ENCODE results near the gene TIMM21.

TIMM21 gene

GRCh38 chr18:74147779-74148542, at the start of gene TIMM21, which contains the start of gene FBXO15:
Gene TIMM21 (plus strand): TSS chr18:74148523. CDS start chr18:74148809, 286 bp downstream.
Gene FBXO15 (minus strand): TSS chr18:74147834. CDS start chr18:74147785, 49 bp downstream.
- DNase-seq (ENCODE audit: low read depth in 1 of 2, low spot score in 1 of 2) = peak; percentile 90 to 91

- DNase-seq (ENCODE audit: low read depth in 1 of 2, low spot score in 1 of 2) = no peak
These were observed 39.9 kb upstream of the TIMM21 start for GRCh38 chr18:74108460-74108859.

- DNase-seq (ENCODE audit: low read depth in 1 of 2, low spot score in 1 of 2) = no peak
These were observed 38.2 kb upstream of the TIMM21 start for GRCh38 chr18:74110149-74110548.

- no peak for DNase-seq (ENCODE audit: low read depth in 1 of 2, low spot score in 1 of 2)
These were observed 37.3 kb upstream of the TIMM21 start for GRCh38 chr18:74110976-74111375.

- DNase-seq (ENCODE audit: low read depth in 1 of 2, low spot score in 1 of 2) = no peak
These were observed 34.6 kb upstream of the TIMM21 start for GRCh38 chr18:74113711-74114110.

GRCh38 chr18:74114116-74114515, 34.2 kb upstream of the TIMM21 start:
- DNase-seq (ENCODE audit: low read depth in 1 of 2, low spot score in 1 of 2) = no peak

GRCh38 chr18:74115046-74115445, 33.3 kb upstream of the TIMM21 start:
- no peak for DNase-seq (ENCODE audit: low read depth in 1 of 2, low spot score in 1 of 2)

- DNase-seq (ENCODE audit: low read depth in 1 of 2, low spot score in 1 of 2) = no peak
These were observed 31.4 kb upstream of the TIMM21 start for GRCh38 chr18:74116633-74117554.

- no peak for DNase-seq (ENCODE audit: low read depth in 1 of 2, low spot score in 1 of 2)
These were observed 25.1 kb upstream of the TIMM21 start for GRCh38 chr18:74123200-74123599.

- no peak for DNase-seq (ENCODE audit: low read depth in 1 of 2, low spot score in 1 of 2)
These were observed 23.7 kb upstream of the TIMM21 start for GRCh38 chr18:74124642-74125041.

GRCh38 chr18:74126684-74127655, 21.4 kb upstream of the TIMM21 start:
- no peak for DNase-seq (ENCODE audit: low read depth in 1 of 2, low spot score in 1 of 2)

GRCh38 chr18:74128159-74128558, 20.2 kb upstream of the TIMM21 start:
- DNase-seq (ENCODE audit: low read depth in 1 of 2, low spot score in 1 of 2) = no peak

- DNase-seq (ENCODE audit: low read depth in 1 of 2, low spot score in 1 of 2) = no peak
These were observed 17.2 kb upstream of the TIMM21 start for GRCh38 chr18:74131124-74131523.

- DNase-seq (ENCODE audit: low read depth in 1 of 2, low spot score in 1 of 2) = no peak
These were observed 16.1 kb upstream of the TIMM21 start for GRCh38 chr18:74132201-74132600.

GRCh38 chr18:74137920-74138538, 10.3 kb upstream of the TIMM21 start:
- no peak for DNase-seq (ENCODE audit: low read depth in 1 of 2, low spot score in 1 of 2)

GRCh38 chr18:74139411-74139810, 8.9 kb upstream of the TIMM21 start:
- no peak for DNase-seq (ENCODE audit: low read depth in 1 of 2, low spot score in 1 of 2)

GRCh38 chr18:74139888-74140287, 8.4 kb upstream of the TIMM21 start:
- DNase-seq (ENCODE audit: low read depth in 1 of 2, low spot score in 1 of 2) = no peak

GRCh38 chr18:74140582-74140981, 7.7 kb upstream of the TIMM21 start:
- DNase-seq (ENCODE audit: low read depth in 1 of 2, low spot score in 1 of 2) = no peak

GRCh38 chr18:74141667-74142066, 6.7 kb upstream of the TIMM21 start:
- no peak for DNase-seq (ENCODE audit: low read depth in 1 of 2, low spot score in 1 of 2)

- no peak for DNase-seq (ENCODE audit: low read depth in 1 of 2, low spot score in 1 of 2)
These were observed 6.1 kb upstream of the TIMM21 start for GRCh38 chr18:74142252-74142651.

Data from stimulated activated CD4-positive, alpha-beta T cell treated with anti-CD3 and anti-CD28 coated beads, Interleukin-15, amount 100 ng/mL, for 1 hour (primary cell).